Posterior vena cava (tissue), 2 donors: ENCODE results near the gene VARS2. TPM values are rescaled to one million over a fixed set of nuclear protein-coding genes. Genes with fewer than 3 reads are reported as not detected.

Experiments used
- microRNA-seq, 2 donors: library from miRNA; unstranded; fragments of <30 nt; microRNA quantifications; one replicate each; pipeline ENCODE4 v1.2.0, GENCODE V29; 2020 to 2021; ENCODE audit warnings: borderline microRNAs expressed in 2 of 2
- total RNA-seq, 2 donors: library from RNA; stranded (reverse); fragmentation: NEBNext Ultra II Directional; extraction: Animal tissue kit (Norgen Biotek cat#: 25700); gene quantifications; one replicate each; pipeline ENCODE4 v1.2.1, GENCODE V29; 2021
- donor health status: DM: yes; HTN: yes; CAD: no.
- donor health status: DM: yes; HTN: yes; CAD: no.

VARS2 gene
- total RNA-seq, 2 donors from 2014 or later = 13.8 to 17.8 TPM

Small RNA genes within 50 kb of the gene (microRNA-seq; reads per million reads assigned to microRNA genes)
- 0.97 to 1.0 reads per million in 2 donors for gene MIR4640

Other genes with a start within 250 kb of the VARS2 start
- gene DHX16, start 241.2 kb upstream of the VARS2 start, total RNA-seq = 10 to 100 TPM; 17.6 to 22.5 TPM
- 100 to 1,000 TPM in 1 of 2 donors, 10 to 100 TPM in 1; 70.0 to 111 TPM for gene PPP1R18, start 227.6 kb upstream of the VARS2 start, total RNA-seq
- 10 to 100 TPM; 14.6 to 15.5 TPM for gene NRM, start 223.3 kb upstream of the VARS2 start, total RNA-seq
- gene MDC1, start 197.0 kb upstream of the VARS2 start, total RNA-seq = 10 to 100 TPM; 24.4 to 25.0 TPM
- 100 to 1,000 TPM; 342 to 378 TPM for gene TUBB, start 193.9 kb upstream of the VARS2 start, total RNA-seq
- gene FLOT1, start 171.6 kb upstream of the VARS2 start, total RNA-seq = 100 to 1,000 TPM; 150 to 167 TPM
- 10 to 100 TPM; 28.5 to 51.5 TPM for gene IER3, start 169.7 kb upstream of the VARS2 start, total RNA-seq
- gene DDR1, start 29.7 kb upstream of the VARS2 start, total RNA-seq = 10 to 100 TPM; 25.2 to 26.0 TPM
- gene GTF2H4, start 6.0 kb upstream of the VARS2 start, total RNA-seq = 10 to 100 TPM; 27.2 to 37.8 TPM
- under 1 TPM in 1 of 2 donors, not detected in 1; 0.29 TPM for gene SFTA2, start 17.9 kb downstream of the VARS2 start, total RNA-seq
- not detected for gene MUCL3, start 26.7 kb downstream of the VARS2 start, total RNA-seq
- not detected for gene MUC21, start 69.5 kb downstream of the VARS2 start, total RNA-seq
- gene MUC22, start 96.2 kb downstream of the VARS2 start, total RNA-seq = not detected
- not detected for gene C6orf15, start 198.3 kb downstream of the VARS2 start, total RNA-seq
- gene PSORS1C1, start 200.6 kb downstream of the VARS2 start, total RNA-seq = 1 to 10 TPM; 1.9 to 2.1 TPM
- gene CDSN, start 206.2 kb downstream of the VARS2 start, total RNA-seq = not detected
- not detected for gene PSORS1C2, start 224.8 kb downstream of the VARS2 start, total RNA-seq
- gene CCHCR1, start 243.6 kb downstream of the VARS2 start, total RNA-seq = 10 to 100 TPM in 1 of 2 donors, 1 to 10 TPM in 1; 9.6 to 13.4 TPM
- gene TCF19, start 244.4 kb downstream of the VARS2 start, total RNA-seq = 1 to 10 TPM; 3.0 to 4.8 TPM